K562 (cell line): ENCODE data around the gene DOCK4. TPM values are rescaled to one million over a fixed set of nuclear protein-coding genes. Genes with fewer than 3 reads are reported as not detected.

ENCODE experiments used
- ATAC-seq: fragments of 200-7000 bp; cut with Tn5 transposase; 3 replicates; pipeline ENCODE4 v1.9.1; 2020; ENCODE audit warnings: moderate library complexity
- BruUV-seq: library from RNA; stranded (reverse); fragments of 400-500 nt; replicated peaks from 2 replicates; lab custom pipeline; 2021; lab: Mats Ljungman, UMichigan
- CTCF ChIA-PET: fragments of 300-600 bp; formaldehyde crosslinking; extraction: SDS; loops from one replicate; lab custom pipeline; 2021; ENCODE audit warnings: low intra/inter-chr PET ratio; lab: Yijun Ruan, JAX
- POLR2A ChIA-PET: fragments of 300-600, 350-650 bp; sonication (Branson Sonifier 250); formaldehyde crosslinking; extraction: SDS; loops from one replicate; lab custom pipeline; 2021; ENCODE audit warnings: antibody characterized with exemption, inconsistent platforms; lab: Yijun Ruan, JAX
- DNase-seq, 4 experiments: peaks; one replicate each; pipeline versions ENCODE4 v3.0.0 to v3.0.0-alpha.2; 2011 to 2018; ENCODE audit warnings: low spot score in 3 of 4, mixed read lengths in 3 of 4; ENCODE audit errors: extremely low read depth in 1 of 4
- FAIRE-seq: peaks from 2 replicates; lab custom pipeline; 2011; peaks lifted over from hg19 to GRCh38; lab: Jason Lieb, UNC
- H2AFZ ChIP-seq: 2 replicates; pipeline ENCODE4 v1.6.0; 2011; ENCODE audit warnings: low read depth, low read length, control low read depth, inconsistent platforms
- H3K27ac ChIP-seq: fragments of 200-600 bp; 3 replicates; pipeline ENCODE4 v1.8.0; 2011; ENCODE audit warnings: low read depth, mild to moderate bottlenecking, control low read depth, inconsistent platforms, low read length, moderate library complexity, mixed read lengths; ENCODE audit errors: extremely low read depth
- H3K27me3 ChIP-seq, 2 experiments: fragments of 300-600 bp in 1 of 2; 2 replicates in 1 of 2; 3 replicates in 1 of 2; pipeline versions ENCODE4 v1.6.0 to v1.8.0; 2011; ENCODE audit warnings: inconsistent platforms in 2 of 2, low read length in 2 of 2, mild to moderate bottlenecking in 1 of 2, mixed read lengths in 1 of 2, moderate library complexity in 1 of 2; ENCODE audit not compliant: control insufficient read depth in 2 of 2, insufficient read depth in 2 of 2
- H3K36me3 ChIP-seq: fragments of 300-600 bp; 3 replicates; pipeline ENCODE4 v1.8.0; 2011; ENCODE audit warnings: mild to moderate bottlenecking, low read length, inconsistent platforms; ENCODE audit not compliant: control insufficient read depth, insufficient read depth
- H3K4me1 ChIP-seq, 2 experiments: fragments of 200-600 bp in 1 of 2; replicated peaks in 1 of 2; 2 replicates in 1 of 2; 3 replicates in 1 of 2; pipeline versions ENCODE4 v1.5.1 to v1.8.0; 2011; ENCODE audit warnings: inconsistent platforms in 2 of 2, low read length in 2 of 2, mild to moderate bottlenecking in 1 of 2, mixed read lengths in 1 of 2, moderate library complexity in 1 of 2; ENCODE audit not compliant: control insufficient read depth in 2 of 2, insufficient read depth in 2 of 2
- H3K4me2 ChIP-seq: 2 replicates; pipeline ENCODE4 v1.6.1; 2011; ENCODE audit warnings: low read length, control low read depth, inconsistent platforms, mixed read lengths; ENCODE audit not compliant: insufficient read depth
- H3K4me3 ChIP-seq: fragments of 200-600 bp; sonication (generic), shearing (Covaris generic); 2 replicates; pipeline ENCODE4 v1.5.1; 2016; ENCODE audit warnings: control low read depth, inconsistent platforms
- H3K79me2 ChIP-seq: fragments of 200-600 bp; 3 replicates; pipeline ENCODE4 v1.8.0; 2011; ENCODE audit warnings: low read length, inconsistent platforms; ENCODE audit not compliant: control insufficient read depth, insufficient read depth
- H3K9ac ChIP-seq, 2 experiments: 2 replicates each; pipeline versions ENCODE4 v1.6.0 to v1.6.1; 2011; ENCODE audit warnings: low read depth in 2 of 2, low read length in 2 of 2, control low read depth in 1 of 2, inconsistent platforms in 1 of 2, mild to moderate bottlenecking in 1 of 2, mixed read lengths in 1 of 2; ENCODE audit not compliant: insufficient read depth in 1 of 2
- H3K9me1 ChIP-seq: one replicate; pipeline ENCODE4 v1.6.0; 2011; ENCODE audit warnings: inconsistent platforms, mild to moderate bottlenecking, low read length, moderate library complexity; ENCODE audit not compliant: control insufficient read depth, insufficient read depth
- H3K9me3 ChIP-seq: replicated peaks from 2 replicates; pipeline ENCODE4 v1.5.1; 2011; ENCODE audit warnings: low read depth, low read length, inconsistent platforms; ENCODE audit not compliant: control insufficient read depth, insufficient read depth
- H4K20me1 ChIP-seq: replicated peaks from 2 replicates; pipeline ENCODE4 v1.6.1; 2011; ENCODE audit warnings: low read length, inconsistent platforms, mixed read lengths; ENCODE audit not compliant: control insufficient read depth, insufficient read depth
- ATF1 ChIP-seq, 2 experiments: fragments of 450-650 bp in 1 of 2; IDR thresholded peaks; 2 replicates each; pipeline ENCODE4 v1.6.1; 2016; ENCODE audit warnings: missing compliant biosample characterization in 1 of 2, missing genetic modification characterization in 1 of 2
- C11orf30 ChIP-seq: fragments of 450-650 bp; IDR thresholded peaks from 2 replicates; pipeline ENCODE4 v1.6.1; 2016; ENCODE audit warnings: low read depth, mild to moderate bottlenecking
- CBFB ChIP-seq: sonication (generic); formaldehyde crosslinking; IDR thresholded peaks from 2 replicates; pipeline ENCODE4 v1.4.0; 2020; ENCODE audit warnings: mild to moderate bottlenecking, missing genetic modification reagents
- CHD4 ChIP-seq: fragments of 200-600 bp; sonication (generic); IDR thresholded peaks from 3 replicates; pipeline ENCODE4 v1.6.1; 2012; ENCODE audit warnings: low read depth, mild to moderate bottlenecking, mixed read lengths, low read length, inconsistent platforms; ENCODE audit not compliant: insufficient read depth, insufficient replicate concordance, poor library complexity, severe bottlenecking
- ESRRB ChIP-seq: fragments of 250-450 bp; sonication (Bioruptor Pico); IDR thresholded peaks from 2 replicates; pipeline ENCODE4 v1.5.0; 2020; ENCODE audit warnings: mild to moderate bottlenecking, moderate library complexity, borderline replicate concordance
- LARP7 ChIP-seq: fragments of 450-650 bp; IDR thresholded peaks from 2 replicates; pipeline ENCODE4 v1.6.1; 2016
- NFYB ChIP-seq: IDR thresholded peaks from 2 replicates; pipeline ENCODE4 v1.6.1; 2011; ENCODE audit warnings: mild to moderate bottlenecking, moderate library complexity; ENCODE audit not compliant: insufficient read length; ENCODE audit errors: extremely low read depth
- NR3C1 ChIP-seq: sonication (generic); formaldehyde crosslinking; IDR thresholded peaks from 2 replicates; pipeline ENCODE4 v1.8.1; 2022; ENCODE audit warnings: missing genetic modification reagents
- PRDM10 ChIP-seq: fragments of 450-650 bp; IDR thresholded peaks from 2 replicates; pipeline ENCODE4 v1.6.1; 2018; ENCODE audit not compliant: partially characterized antibody
- RAD21 ChIP-seq, 2 experiments: fragments of 250-450 bp in 1 of 2; fragments of 450-650 bp in 1 of 2; sonication (Bioruptor Pico) in 1 of 2; formaldehyde crosslinking in 1 of 2; IDR thresholded peaks in 1 of 2; conservative IDR thresholded peaks in 1 of 2; 2 replicates each; pipeline versions ENCODE4 v1.4.0 to v1.8.0; 2020 to 2022; ENCODE audit warnings: mild to moderate bottlenecking in 2 of 2, moderate library complexity in 1 of 2
- RBM14 ChIP-seq: fragments of 200-400 bp; formaldehyde crosslinking; IDR thresholded peaks from 2 replicates; pipeline ENCODE4 v1.6.1; 2018; ENCODE audit warnings: low read depth, mild to moderate bottlenecking, low read length, moderate library complexity, borderline replicate concordance; ENCODE audit not compliant: insufficient read depth
- RBM39 ChIP-seq: fragments of 200-400 bp; formaldehyde crosslinking; optimal IDR thresholded peaks from 2 replicates; pipeline ENCODE3; 2018; ENCODE audit warnings: low read depth, low read length
- SIRT6 ChIP-seq: IDR thresholded peaks from one replicate; pipeline ENCODE4 v1.6.1; 2012; ENCODE audit warnings: low read depth, mild to moderate bottlenecking, control low read depth, inconsistent platforms, low read length, moderate library complexity
- SMARCE1 ChIP-seq: fragments of 450-650 bp; IDR thresholded peaks from 2 replicates; pipeline ENCODE4 v1.7.1; 2016; ENCODE audit warnings: mild to moderate bottlenecking
- TCF7L2 ChIP-seq: fragments of 150-350 bp; IDR thresholded peaks from 2 replicates; pipeline ENCODE4 v1.6.1; 2016; ENCODE audit warnings: low read depth, mild to moderate bottlenecking, low read length, moderate library complexity
- XRCC5 ChIP-seq: fragments of 200-400 bp; formaldehyde crosslinking; IDR thresholded peaks from 2 replicates; pipeline ENCODE4 v1.6.1; 2017; ENCODE audit warnings: low read depth, mild to moderate bottlenecking, low read length
- ZNF316 ChIP-seq: fragments of 450-650 bp; IDR thresholded peaks from 2 replicates; pipeline ENCODE4 v1.6.1; 2016
- ZNF511 ChIP-seq: sonication (generic); formaldehyde crosslinking; IDR thresholded peaks from 2 replicates; pipeline ENCODE4 v1.8.0; 2022; ENCODE audit warnings: mild to moderate bottlenecking, missing genetic modification reagents
- WGBS: fragments of 100-300 bp; shearing (Covaris generic); methylation state at CpG from one replicate; pipeline ENCODE4 v1.1.6; 2016; ENCODE audit warnings: low coverage, mixed read lengths; ENCODE audit not compliant: insufficient coverage; ENCODE audit errors: missing lambda C conversion rate; 5-methylcytosine and 5-hydroxymethylcytosine counted together
- in situ Hi-C: fragments of 300-500 bp; cut with MboI; formaldehyde crosslinking; loops from 4 replicates; pipeline ENCODE4 v1.15.0; 2018; ENCODE audit warnings: inconsistent platforms, mixed read lengths
- intact Hi-C: fragments of 100-400 bp; cut with micrococcal nuclease; formaldehyde crosslinking; loops from 2 replicates; pipeline ENCODE4 v1.14.2; 2022
- polyA plus RNA-seq, 8 experiments: library from polyadenylated mRNA; depleted of rRNA in 4 of 8; stranded (reverse) in 5 of 8; unstranded in 3 of 8; fragments of >200 nt; fragmentation: Nextera tagmentation in 2 of 8; fragmentation: Illumina TruSeq in 1 of 8; extraction: Ambion mirVana in 2 of 8; extraction: Trizol in 1 of 8; gene quantifications; 2 replicates each; pipeline versions ENCODE4 v1.2.1 to v1.2.3, GENCODE V29; 2011 to 2014; ENCODE audit warnings: inconsistent platforms in 1 of 8, missing spikeins in 1 of 8
- total RNA-seq, 7 experiments: library from RNA; depleted of rRNA in 6 of 7; stranded (reverse); fragments of >200 nt in 6 of 7; fragmentation: Illumina TruSeq in 2 of 7; extraction: Trizol in 2 of 7; gene quantifications; 2 replicates each; pipeline versions ENCODE4 v1.2.1 to v1.2.3, GENCODE V29; 2011 to 2021; ENCODE audit warnings: low replicate concordance in 1 of 7

The DOCK4 gene
- total and polyA plus RNA-seq, 9 of the 15 experiments (the other 6 are each of a cell fraction or from before 2014, with no cell fraction given), result 0.42 to 5.7 (median 2.3) TPM

- peak; percentile 95 to 97 for TF ChIP-seq RAD21 (CRISPR knock-in tag; conservative IDR thresholded peaks at IDR 0.05 in 1 of 2, IDR thresholded peaks at IDR 0.05 in 1 of 2)
- TF ChIP-seq XRCC5, result 0 out of 2 replicates have a peak, but pooled peaks have one; percentile 20
- no peak for TF ChIP-seq TCF7L2
- TF ChIP-seq RBM39, result peak; percentile 48
Measured at GRCh38 chr7:111741811-111742240, 464.4 kb downstream of the DOCK4 start (continued).

GRCh38 chr7:111740942-111741341 lies 465.3 kb downstream of the DOCK4 start:
- Histone ChIP-seq H3K27ac (no peak overlapping the region), H3K9me3 (no peaks in the 10 kb centered on the region), H3K27me3 (peaks cover 9 to 15% of the 10 kb centered on the region in 2 experiments; a peak in 4 of 5 replicates), H3K4me1 (no peaks in the 10 kb centered on the region), H3K4me3 (no peak overlapping the region), H3K9ac (no peak overlapping the region), H3K4me2 (no peak overlapping the region), H3K36me3 (no peaks in the 10 kb centered on the region), H4K20me1 (no peaks in the 10 kb centered on the region), H2AFZ (no peak overlapping the region), H3K9me1 (no peaks in the 10 kb centered on the region), H3K79me2 (no peaks in the 10 kb centered on the region)
- BruUV-seq, result no TSS peak
- ATAC-seq, result no peak
- in situ Hi-C loops, result loop anchor here (5.0 kb wide), 2 partner anchors 249 to 751 kb away; no protein-coding TSS in a partner anchor
- intact Hi-C loops, result loop anchor here (1.0 to 5.0 kb wide), 5 partner anchors 116 to 1681 kb away; no protein-coding TSS in a partner anchor
- no peak for DNase-seq
- FAIRE-seq, result no peak
- ChIA-PET POLR2A (interaction anchor here (1.2 to 1.5 kb wide), 2 partner anchors 10 to 14 kb away, joined by 3 to 4 read pairs; no protein-coding TSS in a partner anchor), CTCF (interaction anchor here (0.6 to 2.7 kb wide), 8 partner anchors 11 to 1129 kb away, joined by 3 to 28 read pairs (median 6); partner anchors contain the start of gene LSMEM1)
- WGBS, result 21% methylated on average over 3 of the region's 3 CpGs
- TF ChIP-seq ATF1 (CRISPR knock-in tag; IDR thresholded peaks at IDR 0.05) (no peak), ATF1 (tag; IDR thresholded peaks at IDR 0.05) (no peak), C11orf30 (peak; percentile 31; the same call in 1 of the 2 replicates), CBFB (CRISPR knock-in tag) (no peak), LARP7 (no peak), SIRT6 (no peak), ZNF511 (CRISPR knock-in tag) (no peak), NR3C1 (CRISPR knock-in tag) (no peak), NFYB (no peak), RBM14 (no peak), PRDM10 (no peak), CHD4 (no peak), ESRRB (CRISPR knock-in tag) (no peak), SMARCE1 (no peak), ZNF316 (peak; percentile 64)
